Heart left ventricle (tissue), 16 donors: ENCODE measurements around the gene C19orf73. TPM values are rescaled to one million over a fixed set of nuclear protein-coding genes. Genes with fewer than 3 reads are reported as not detected.

Source experiments
- ATAC-seq, 4 donors: fragments of 200-7000 bp; cut with Tn5 transposase; one replicate each; pipeline ENCODE4 v1.9.1; 2020 to 2022; ENCODE audit warnings: moderate library complexity in 4 of 4, mild to moderate bottlenecking in 3 of 4, moderate number of reproducible peaks in 1 of 4
- DNase-seq, 5 donors: peaks; one replicate each; pipeline ENCODE4 v3.0.0-alpha.2; 2020
- H3K27ac ChIP-seq, 12 donors: fragments of 200-600 bp; sonication (generic) in 4 of 12; one replicate each; pipeline versions ENCODE4 v1.5.0 to v1.8.0; 2016 to 2022; ENCODE audit warnings: mild to moderate bottlenecking in 2 of 12
- H3K27me3 ChIP-seq, 9 donors: fragments of 200-600 bp; sonication (generic) in 2 of 9; one replicate each; pipeline versions ENCODE4 v1.5.1 to v1.8.0; 2016 to 2022; ENCODE audit warnings: mild to moderate bottlenecking in 3 of 9
- H3K36me3 ChIP-seq, 9 donors: fragments of 200-600 bp; sonication (generic) in 2 of 9; one replicate each; pipeline versions ENCODE4 v1.5.0 to v1.8.0; 2018 to 2022; ENCODE audit warnings: mild to moderate bottlenecking in 2 of 9
- H3K4me1 ChIP-seq, 12 donors: fragments of 200-600 bp; sonication (generic) in 4 of 12; one replicate each; pipeline versions ENCODE4 v1.5.0 to v1.8.0; 2016 to 2022; ENCODE audit warnings: mild to moderate bottlenecking in 3 of 12
- H3K4me3 ChIP-seq, 12 donors: fragments of 200-600 bp; sonication (generic) in 4 of 12; one replicate each; pipeline versions ENCODE4 v1.5.0 to v1.8.0; 2017 to 2022; ENCODE audit warnings: mild to moderate bottlenecking in 9 of 12, moderate library complexity in 4 of 12
- H3K9me3 ChIP-seq, 12 donors: fragments of 200-600 bp; sonication (generic) in 4 of 12; one replicate each; pipeline versions ENCODE4 v1.5.0 to v1.8.0; 2016 to 2022; ENCODE audit warnings: mild to moderate bottlenecking in 1 of 12
- CTCF ChIP-seq, 12 donors: fragments of 200-600 bp; sonication (generic) in 4 of 12; IDR thresholded peaks; one replicate each; pipeline versions ENCODE4 v1.5.0 to v1.8.0; 2018 to 2022; ENCODE audit warnings: antibody characterized with exemption in 12 of 12, mild to moderate bottlenecking in 5 of 12
- POLR2A ChIP-seq, 2 donors: fragments of 450-650 bp; IDR thresholded peaks; one replicate each; pipeline ENCODE4 v1.6.1; 2017; ENCODE audit warnings: antibody characterized with exemption in 2 of 2, mild to moderate bottlenecking in 2 of 2, moderate library complexity in 2 of 2
- WGBS, 4 donors: extraction: QIAGEN DNeasy Blood & Tissue Kit in 2 of 4; methylation state at CpG; one replicate each; pipeline versions ENCODE4 v1.1.5 to v1.1.7; 2013 to 2018; 5-methylcytosine and 5-hydroxymethylcytosine counted together
- intact Hi-C, 10 donors: fragments of 100-400 bp; cut with DNase I; formaldehyde crosslinking; loops; one replicate each; pipeline versions ENCODE4 v1.11.1 to v1.14.2; 2022
- polyA plus RNA-seq, 2 donors: library from polyadenylated mRNA; stranded (reverse); fragments of 200-250 nt; gene quantifications; one replicate each; pipeline ENCODE4 v1.2.3, GENCODE V29; 2013
- total RNA-seq, 9 donors: library from RNA; depleted of rRNA in 2 of 9; stranded (reverse); fragments of >200 nt in 2 of 9; fragmentation: NEBNext Ultra II Directional in 3 of 9; extraction: Animal tissue kit (Norgen Biotek cat#: 25700) in 3 of 9; gene quantifications; one replicate each; pipeline versions ENCODE4 v1.1.0 to v1.2.4, GENCODE V29; 2016 to 2023
- donor health status: ischemic (EF 13 %, LVEDD 7.1; RV severe dilation, severe dysfunction).
- donor health status: healthy with polysubstance abuse.
- donor health status: DM: no; HTN: yes; CAD: no.
- donor health status: DM: no; HTN: no; CAD: no.
- donor health status: ischemic (EF 25% LVEDD 6.9; RV normal size, moderate dysfunction).
- donor health status: ischemic (EF 25% LVEDD 5.7; RV mildly dilated, moderate dysfunction).
- donor health status: healthy.
- donor health status: DM: yes; HTN: yes; CAD: no.
- donor health status: ischemic (EF 35%, LVEDD 5.7; RV mildly dilated, moderate dysfunction).
- donor health status: nonischemic (EF 11% LVEDD 7.7; RV severe dilation, severe dysfunction).
- donor health status: DM: yes; HTN: yes; CAD: no.
- donor health status: PGD.
- donor health status: ischemic (EF 29% LVEDD 5.4; RV normal size, mild dysfunction).
- donor health status: nonischemic (EF 23%, LVEDD 6.1; RV moderate dilation, normal function).

C19orf73 gene
- total and polyA plus RNA-seq, 11 donors = 0.69 to 3.8 (median 1.4) TPM

- H3K4me3 ChIP-seq = peak overlapping the region; percentile 61 to 93 (median 83)
- no peaks in the 10 kb centered on the region for H3K36me3 ChIP-seq
- intact Hi-C loops = loop anchor here in 6 of 10 donors (2.0 to 5.0 kb wide), 3 partner anchors 18 to 38 kb away; no protein-coding TSS in a partner anchor
- no peak for TF ChIP-seq CTCF (IDR thresholded peaks at IDR 0.05)
- peak in 1 of 2 donors; percentile 30 for TF ChIP-seq POLR2A (IDR thresholded peaks at IDR 0.05)
- DNase-seq (peak; percentile 74 to 86 (median 79)), ATAC-seq (peak in 3 of 4 donors; percentile 21 to 35 (median 34))
- no peaks in the 10 kb centered on the region for H3K9me3 ChIP-seq
- H3K4me1 ChIP-seq = peaks cover 5 to 64% (median 37%) of the 10 kb centered on the region in 12 donors
- 9 to 18% (median 11%) methylated on average over 42 to 68 of the region's 68 CpGs for WGBS, 4 donors
- peaks cover 0 to 1% (median 0%) of the 10 kb centered on the region in 9 donors for H3K27me3 ChIP-seq
- peak overlapping the region; percentile 48 to 91 (median 85) for H3K27ac ChIP-seq
These were observed 4.1 kb downstream of the C19orf73 start for GRCh38 chr19:49114630-49115363.

GRCh38 chr19:49113762-49114629 lies 4.9 kb downstream of the C19orf73 start, which contains the start of gene LIN7B:
Gene LIN7B (plus strand): TSS chr19:49114370. CDS start chr19:49114405, 35 bp downstream.
- WGBS, 4 donors = 1 to 2% (median 1%) methylated on average over 40 to 66 of the region's 66 CpGs
- no peaks in the 10 kb centered on the region for H3K9me3 ChIP-seq
- peak; percentile 22 to 71 (median 54) for ATAC-seq
- intact Hi-C loops = loop anchor here in 5 of 10 donors (2.0 to 5.0 kb wide), 2 partner anchors 17 to 33 kb away; no protein-coding TSS in a partner anchor
- peaks cover 0 to 8% (median 4%) of the 10 kb centered on the region in 9 donors for H3K36me3 ChIP-seq
- TF ChIP-seq POLR2A (IDR thresholded peaks at IDR 0.05) = peak in 1 of 2 donors; percentile 35
- TF ChIP-seq CTCF (IDR thresholded peaks at IDR 0.05) = peak in 11 of 12 donors; percentile 29 to 72 (median 56)
- peak within 1 kb of the TSS; percentile 48 to 91 (median 85) for H3K27ac ChIP-seq
- peak within 1 kb of the TSS; percentile 61 to 93 (median 83) for H3K4me3 ChIP-seq
- DNase-seq = peak; percentile 70 to 85 (median 78)
- H3K4me1 ChIP-seq = peaks cover 5 to 57% (median 31%) of the 10 kb centered on the region in 12 donors
- H3K27me3 ChIP-seq = no peaks in the 10 kb centered on the region

- H3K4me1 ChIP-seq = peaks cover 0 to 38% (median 20%) of the 10 kb centered on the region in 12 donors
- 81 to 87% (median 83%) methylated on average over 11 of the region's 11 CpGs for WGBS, 4 donors
- ATAC-seq = no peak
- H3K9me3 ChIP-seq = no peaks in the 10 kb centered on the region
- intact Hi-C loops = loop anchor here in 4 of 10 donors (5.0 kb wide), 1 partner anchor 36 kb away; no protein-coding TSS in a partner anchor
- H3K27ac ChIP-seq = peak overlapping the region in 1 of 12 donors; percentile 52
- H3K27me3 ChIP-seq = no peaks in the 10 kb centered on the region
- H3K4me3 ChIP-seq = no peak overlapping the region
- peaks cover 0 to 34% (median 30%) of the 10 kb centered on the region in 9 donors for H3K36me3 ChIP-seq
- TF ChIP-seq POLR2A (IDR thresholded peaks at IDR 0.05) = no peak
- no peak for TF ChIP-seq CTCF (IDR thresholded peaks at IDR 0.05)
- no peak for DNase-seq
These were observed 7.5 kb downstream of the C19orf73 start for GRCh38 chr19:49111218-49111998.
